ENCODE results near the gene CAPN11. TPM values are rescaled to one million over a fixed set of nuclear protein-coding genes. Genes with fewer than 3 reads are reported as not detected.

The CAPN11 gene
- total and polyA plus RNA-seq, 10 of the 15 experiments (the other 5 are each of a cell fraction or from before 2014, with no cell fraction given) = 0.05 to 0.44 (median 0.31) TPM

GRCh38 chr6:44226368-44227147 lies 67.9 kb downstream of the CAPN11 start:
- POLR2A ChIA-PET = interaction anchor here (0.5 to 2.9 kb wide), 5 partner anchors 8 to 593 kb away, joined by 3 to 27 read pairs (median 3); no protein-coding TSS in a partner anchor
- 69% methylated on average over 15 of the region's 15 CpGs for WGBS (ENCODE audit: insufficient coverage, insufficient replicate concordance, low lambda C conversion rate, missing lambda C conversion rate)
- H3K9me3 ChIP-seq (replicated peaks; ENCODE audit: control insufficient read depth, insufficient read depth, low read length) = no peaks in the 10 kb centered on the region
- in situ Hi-C loops (cut with MboI) = no loop called here
- SMC1A ChIA-PET (ENCODE audit: uncharacterized antibody, unreplicated experiment) = interaction anchor here (1.4 to 2.3 kb wide), 3 partner anchors 9 to 63 kb away, joined by 4 to 6 read pairs (median 6); no protein-coding TSS in a partner anchor
- no peak overlapping the region for H3K4me3 ChIP-seq
- intact Hi-C loops (cut with micrococcal nuclease; ENCODE audit: unreplicated experiment) = no loop called here
- CTCF ChIA-PET = interaction anchor here (2.0 to 6.0 kb wide), 4 partner anchors 10 to 53 kb away, joined by 8 to 95 read pairs (median 24); no protein-coding TSS in a partner anchor
- H3K9ac ChIP-seq (ENCODE audit: control insufficient read depth, insufficient read depth, low read length) = no peak overlapping the region
- RAD21 ChIA-PET (ENCODE audit: unreplicated experiment) = interaction anchor here (1.7 to 4.5 kb wide), 2 partner anchors 9 to 51 kb away, joined by 4 to 21 read pairs; no protein-coding TSS in a partner anchor
- no TSS peak for BruUV-seq (replicated peaks)
- ATAC-seq (no peak), DNase-seq (ENCODE audit: low read depth, low spot score) (no peak), FAIRE-seq (no peak)
- H3K79me2 ChIP-seq (ENCODE audit: control insufficient read depth, insufficient read depth, low read length) = peaks cover 31% of the 10 kb centered on the region
- no peak for TF ChIP-seq HDAC2 (IDR thresholded peaks at IDR 0.05)
- TF ChIP-seq NR2F1 (conservative IDR thresholded peaks at IDR 0.05) = peak; percentile 41; the same call in 1 of the 2 replicates
- no peak for TF ChIP-seq EED (IDR thresholded peaks at IDR 0.05; ENCODE audit: low read depth)
- TF ChIP-seq SPI1 (IDR thresholded peaks at IDR 0.05; ENCODE audit: borderline replicate concordance, insufficient read depth, low read depth, low read length) = peak; percentile 43; the same call in 1 of the 2 replicates
- no peak overlapping the region for H3K4me2 ChIP-seq (ENCODE audit: control insufficient read depth, insufficient read depth)
- no peak overlapping the region for H2AFZ ChIP-seq (ENCODE audit: control insufficient read depth, low read depth, low read length)
- H3K36me3 ChIP-seq (ENCODE audit: control insufficient read depth in 2 of 2, insufficient read depth in 2 of 2, low read length in 1 of 2) = peaks cover 0 to 11% of the 10 kb centered on the region in 2 experiments; a peak in 2 of 4 replicates
- peaks cover 22% of the 10 kb centered on the region for H3K4me1 ChIP-seq (ENCODE audit: control insufficient read depth, insufficient read depth, low read length)
- no peak overlapping the region for H3K27ac ChIP-seq (ENCODE audit: control insufficient read depth, insufficient read depth)
- H3K27me3 ChIP-seq (replicated peaks in 1 of 2; ENCODE audit: control insufficient read depth in 2 of 2, insufficient read depth in 2 of 2, low read length in 1 of 2) = no peaks in the 10 kb centered on the region
- no peaks in the 10 kb centered on the region for H4K20me1 ChIP-seq (ENCODE audit: control insufficient read depth, insufficient read depth)

All from GM12878 (cell line).